RPMI7951 (cell line): ENCODE results near the gene ATP23. TPM values are rescaled to one million over a fixed set of nuclear protein-coding genes. Genes with fewer than 3 reads are reported as not detected.

Source experiments
- DNase-seq: peaks from one replicate; pipeline ENCODE4 v3.0.0-alpha.2; 2012; ENCODE audit warnings: low read depth
- total RNA-seq: library from RNA; depleted of rRNA; stranded (reverse); fragments of >200 nt; shearing (Covaris generic); gene quantifications from 2 replicates; pipeline ENCODE4 v1.2.3, GENCODE V29; 2014

Gene ATP23
- total RNA-seq, 1 experiment from 2014 or later: 24.0 TPM

DNA sequence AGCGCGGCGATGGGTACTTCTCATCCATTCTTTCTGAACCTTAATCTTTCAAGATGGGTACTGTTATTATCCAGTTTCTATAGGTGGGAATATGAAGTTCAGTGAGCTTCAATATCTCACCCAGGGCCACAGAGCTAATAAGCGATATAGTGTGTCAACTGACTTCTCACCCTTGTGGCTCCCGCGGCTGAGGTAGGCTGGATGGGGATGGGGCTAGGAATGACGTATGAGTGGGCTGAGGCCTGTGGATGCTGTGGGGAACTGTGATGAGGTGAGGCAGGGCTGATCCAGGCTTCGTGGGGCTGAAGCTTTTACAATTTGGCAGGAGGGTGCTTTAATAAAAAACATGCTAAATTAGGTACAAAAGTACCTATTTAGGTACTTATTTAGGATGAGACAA lies 32.9 kb upstream of the ATP23 start:
- no peak for DNase-seq

DNA sequence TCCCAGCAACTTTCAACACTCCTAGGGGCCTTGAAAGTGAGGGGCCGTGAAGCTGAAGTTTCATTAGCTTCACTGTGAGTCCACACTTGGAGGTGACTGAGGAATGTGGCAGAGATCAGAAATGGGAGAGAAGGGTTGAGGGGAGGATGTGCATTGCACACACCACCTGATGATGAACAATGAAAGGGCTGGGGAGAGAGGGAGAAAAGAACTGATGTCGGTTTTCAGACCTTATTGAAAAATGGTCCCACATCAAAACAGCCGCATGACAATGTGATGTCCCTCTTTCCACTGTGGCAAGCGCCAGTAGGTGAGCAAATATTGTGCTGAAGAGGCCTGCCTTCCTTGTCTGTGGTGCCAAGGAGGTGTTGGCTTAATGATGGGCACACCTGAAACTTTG lies 32.3 kb upstream of the ATP23 start:
- no peak for DNase-seq

DNA sequence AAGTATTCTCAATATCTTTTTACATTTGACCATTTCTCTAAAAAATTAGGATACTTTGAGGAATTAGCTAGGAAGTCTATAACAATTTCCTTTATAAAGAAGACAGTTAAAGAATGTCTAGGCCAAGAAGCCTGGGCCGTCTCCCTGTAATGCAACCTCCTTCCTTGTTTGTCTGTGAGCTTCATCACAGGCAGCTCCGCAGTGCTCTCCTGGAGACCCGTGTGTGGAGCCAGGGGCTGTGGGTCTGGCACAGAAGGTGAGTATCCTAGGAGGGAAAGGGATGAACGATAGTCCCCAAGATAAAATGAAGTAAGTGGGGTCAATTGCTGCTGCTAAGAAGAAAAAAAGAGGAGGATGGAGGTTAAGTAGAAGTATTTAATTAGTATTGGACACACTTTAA lies 31.8 kb upstream of the ATP23 start:
- no peak for DNase-seq

DNA sequence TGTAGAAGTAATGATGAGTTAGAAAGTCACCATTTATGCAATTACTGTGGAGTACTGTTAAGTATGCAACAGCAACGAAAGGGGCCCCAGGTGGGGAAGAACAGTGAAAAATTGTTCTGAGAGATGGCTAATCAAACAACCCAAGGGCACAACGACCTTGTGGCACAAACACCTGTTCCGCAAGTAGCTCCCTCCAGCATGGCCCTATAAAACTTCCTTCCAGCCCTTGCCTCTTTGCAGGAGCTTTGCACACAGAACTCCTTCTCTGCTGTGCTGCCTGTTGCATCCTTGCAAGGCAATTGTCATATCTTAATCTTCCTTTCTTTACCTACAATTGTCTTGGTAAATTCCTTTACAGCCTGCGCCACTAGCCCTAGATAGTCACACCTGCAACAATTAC lies 23.2 kb upstream of the ATP23 start:
- no peak for DNase-seq

DNA sequence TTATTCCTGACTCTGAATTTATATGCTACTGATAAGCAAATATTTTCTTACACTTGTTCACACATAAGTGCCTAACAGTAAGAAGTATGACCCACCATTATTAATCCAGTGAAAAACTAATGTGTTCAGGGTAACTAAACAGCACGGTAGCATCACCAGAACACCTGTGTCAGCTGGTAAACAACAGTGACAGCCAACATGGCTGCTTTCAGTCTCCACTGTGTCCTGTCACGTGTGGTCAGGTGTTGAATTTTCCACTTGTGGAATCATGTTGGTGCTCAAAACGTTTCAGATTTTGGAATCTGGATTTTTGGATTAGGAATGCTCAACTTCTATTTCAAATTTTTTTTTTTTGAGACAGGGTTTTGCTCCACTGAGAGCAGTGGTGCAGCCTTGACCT lies 14.3 kb upstream of the ATP23 start:
- DNase-seq: no peak

DNA sequence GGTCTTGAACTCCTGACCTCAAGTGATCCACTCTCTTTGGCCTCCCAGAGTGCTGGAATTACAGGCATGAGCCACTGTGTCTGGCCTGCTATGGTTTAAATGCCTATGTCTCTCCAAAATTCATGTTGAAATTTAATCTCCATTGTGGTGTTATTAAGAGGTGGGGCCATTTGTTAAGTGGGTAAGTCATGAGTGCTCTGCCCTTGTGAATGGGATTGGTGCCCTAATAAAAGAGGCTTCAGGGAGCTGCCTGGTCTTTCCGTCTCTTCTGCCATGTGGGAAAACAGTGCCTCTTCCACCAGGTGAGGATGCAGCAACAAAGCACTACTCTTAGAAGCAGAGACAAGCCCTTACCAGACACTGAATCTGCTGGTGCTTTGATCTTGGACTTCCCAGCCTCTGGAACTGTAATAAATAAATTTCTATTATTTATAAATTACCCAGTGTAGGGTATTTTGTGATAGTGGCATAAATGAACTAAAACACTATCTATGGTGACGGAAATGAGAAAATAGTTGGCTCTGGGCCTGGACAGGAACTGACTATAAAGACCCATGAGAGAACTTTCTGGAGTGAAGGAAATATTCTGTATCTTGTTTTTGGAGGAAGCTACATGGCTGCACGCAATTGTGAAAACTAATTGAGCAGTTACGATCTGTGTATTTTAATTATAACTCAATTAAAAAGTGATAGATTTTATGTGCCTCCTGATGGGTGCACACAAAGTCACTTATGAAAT lies 12.1 kb upstream of the ATP23 start:
- no peak for DNase-seq

DNA sequence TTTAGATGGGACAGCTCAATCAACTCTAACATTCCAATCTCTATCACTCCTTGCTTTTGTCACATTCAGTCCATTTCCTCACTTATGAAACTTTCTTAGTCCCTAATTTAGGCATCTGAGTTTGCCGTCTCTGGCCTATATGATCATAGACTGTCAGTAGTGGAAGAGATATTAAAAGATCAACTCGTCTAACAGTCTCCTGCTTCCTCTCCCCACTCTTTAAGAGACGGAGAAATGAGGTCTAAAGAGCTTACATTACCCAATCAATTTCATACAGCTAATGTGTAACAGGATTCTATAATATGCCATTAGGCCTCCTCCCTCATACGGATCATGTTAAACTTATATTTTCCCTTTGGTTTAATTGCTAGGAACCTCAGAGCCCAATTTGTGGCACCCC lies 6.5 kb upstream of the ATP23 start:
- no peak for DNase-seq

DNA sequence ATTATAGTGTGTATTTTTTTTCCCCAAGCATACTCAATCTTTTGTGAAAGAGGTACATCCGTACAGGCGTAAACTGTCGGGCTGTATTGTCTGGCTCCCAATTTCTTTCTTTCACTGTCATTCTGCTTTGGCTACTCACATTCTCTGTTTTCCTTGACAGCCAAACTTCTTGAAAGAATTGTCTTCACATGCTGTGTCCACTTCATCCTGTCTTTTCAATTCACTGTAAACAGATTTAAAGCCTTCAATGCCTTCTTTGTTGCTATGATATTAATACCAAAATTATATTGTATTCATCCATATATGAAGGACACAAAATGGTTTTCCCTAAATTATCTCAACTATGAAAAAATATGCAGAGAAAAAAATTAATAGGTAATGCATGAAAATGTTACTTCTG lies 6.0 kb upstream of the ATP23 start:
- no peak for DNase-seq

DNA sequence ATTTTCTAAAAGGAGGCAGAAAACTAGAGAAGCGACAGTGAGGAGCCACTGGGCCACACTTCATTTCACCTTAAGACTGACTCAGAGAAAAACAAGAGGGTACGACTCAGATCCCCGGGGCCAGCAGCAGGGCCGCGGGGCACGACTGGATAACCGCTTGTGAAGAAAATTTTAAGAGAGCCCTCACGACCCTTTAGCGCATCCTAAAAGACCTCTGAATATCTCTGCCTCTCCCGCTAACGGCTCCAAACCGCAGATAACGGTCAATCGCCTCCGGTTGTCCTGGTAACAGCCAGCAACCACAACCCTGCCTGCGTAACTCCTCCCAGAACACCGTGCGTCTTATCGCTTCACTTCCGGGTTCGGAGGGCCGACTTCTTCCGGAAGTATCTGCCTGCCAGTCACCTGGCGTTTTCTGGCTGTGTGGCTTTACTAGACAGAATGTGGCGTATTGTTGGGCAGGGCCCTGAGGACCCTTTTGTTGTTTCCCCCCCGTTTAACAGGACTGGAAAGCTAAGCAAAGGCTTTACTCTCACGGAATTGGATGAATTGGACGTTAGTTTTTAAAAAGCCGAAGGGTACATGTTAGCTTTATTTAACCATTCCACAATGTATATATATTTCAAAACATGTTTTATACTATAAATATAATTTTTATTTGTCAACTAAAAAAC lies 5.4 kb upstream of the ATP23 start:
- peak; percentile 94 for DNase-seq

DNA sequence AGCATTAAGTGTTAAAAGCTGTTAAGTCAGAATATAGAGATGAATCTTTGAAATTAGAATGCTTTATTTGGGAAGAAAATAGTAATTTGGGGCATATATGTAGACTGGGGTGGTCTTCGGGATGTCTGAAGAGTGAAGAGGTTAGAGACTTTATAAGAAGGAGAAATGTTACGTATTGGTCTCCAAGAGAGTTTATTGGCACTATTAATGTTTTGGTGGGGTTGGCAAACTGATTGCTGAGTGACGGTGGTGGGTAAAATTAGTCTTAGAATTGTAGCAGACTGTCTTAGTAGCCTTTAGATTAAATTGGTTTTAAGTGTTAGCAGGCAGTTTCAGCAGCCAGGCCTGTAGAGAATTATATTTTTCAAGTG lies 4.9 kb upstream of the ATP23 start:
- no peak for DNase-seq

DNA sequence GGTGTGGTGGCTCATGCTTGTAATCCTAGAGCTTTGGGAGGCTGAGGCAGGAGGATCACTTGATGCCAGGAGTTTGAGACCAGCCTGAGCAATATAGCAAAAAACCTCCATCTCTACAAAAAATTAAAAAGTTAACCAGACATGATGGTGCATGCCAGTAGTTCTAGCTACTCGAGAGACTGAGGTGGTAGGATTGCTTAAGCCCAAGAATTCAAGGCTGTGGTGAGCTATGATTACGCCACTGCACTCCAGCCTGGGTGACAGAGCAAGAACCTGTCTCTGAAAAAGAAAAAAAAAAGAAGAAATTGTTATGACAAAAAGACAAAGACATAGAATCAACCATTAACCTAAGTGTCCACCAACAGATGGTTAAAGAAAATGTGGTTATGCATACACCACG lies 2.1 kb upstream of the ATP23 start:
- DNase-seq: no peak

DNA sequence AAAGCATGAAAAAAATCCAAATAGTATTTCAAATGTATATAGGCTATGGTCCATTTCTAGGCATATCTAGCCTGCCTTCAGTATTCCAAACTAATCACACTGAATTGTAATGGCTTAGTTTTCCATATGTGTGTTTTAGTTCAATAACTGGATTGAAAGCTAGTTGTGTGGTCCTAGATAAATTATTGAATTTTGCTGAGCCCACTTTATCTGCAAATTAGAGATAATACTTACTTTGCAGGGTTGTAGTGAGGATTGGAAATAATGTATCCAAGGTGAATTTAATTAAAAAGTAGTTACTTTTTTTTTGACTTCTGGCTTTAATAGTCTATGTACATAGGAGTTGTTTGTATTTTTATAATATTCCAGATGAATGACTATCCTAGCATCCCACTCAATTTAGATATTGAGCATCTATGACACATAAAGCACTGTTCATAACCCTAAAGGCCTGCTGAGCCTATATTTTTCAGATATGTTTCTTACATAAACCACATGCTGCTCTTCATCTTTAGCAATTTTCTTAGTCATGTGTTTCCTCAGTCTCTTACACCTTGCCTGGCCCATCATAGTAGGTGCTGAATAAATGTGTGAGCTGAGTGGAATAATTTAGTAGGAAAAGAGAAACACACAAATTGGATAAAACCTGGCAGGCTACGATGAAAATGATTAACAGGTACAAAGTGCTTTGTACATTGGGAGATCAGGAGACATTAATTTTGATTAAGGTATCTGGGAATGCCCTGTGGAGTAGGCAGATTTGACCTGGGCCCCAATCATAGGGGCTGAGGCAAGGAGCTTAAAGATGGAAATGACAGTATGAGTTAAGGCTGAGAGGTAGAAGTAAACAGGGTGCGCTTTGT lies 1.1 kb upstream of the ATP23 start:
- DNase-seq: no peak

DNA sequence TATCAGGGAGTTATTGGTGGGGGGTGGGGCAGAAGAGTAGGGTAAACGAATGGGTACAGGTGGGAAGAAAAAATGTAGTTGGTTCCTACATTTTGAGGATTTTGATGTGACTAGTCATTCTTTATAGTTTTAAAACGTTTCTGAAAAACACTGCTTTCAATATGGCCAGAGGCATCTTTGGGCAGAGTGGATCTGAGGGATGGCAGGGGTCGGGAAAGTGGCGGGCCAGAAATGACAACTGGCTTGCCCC lies 527 bp upstream of the ATP23 start:
- no peak for DNase-seq

DNA sequence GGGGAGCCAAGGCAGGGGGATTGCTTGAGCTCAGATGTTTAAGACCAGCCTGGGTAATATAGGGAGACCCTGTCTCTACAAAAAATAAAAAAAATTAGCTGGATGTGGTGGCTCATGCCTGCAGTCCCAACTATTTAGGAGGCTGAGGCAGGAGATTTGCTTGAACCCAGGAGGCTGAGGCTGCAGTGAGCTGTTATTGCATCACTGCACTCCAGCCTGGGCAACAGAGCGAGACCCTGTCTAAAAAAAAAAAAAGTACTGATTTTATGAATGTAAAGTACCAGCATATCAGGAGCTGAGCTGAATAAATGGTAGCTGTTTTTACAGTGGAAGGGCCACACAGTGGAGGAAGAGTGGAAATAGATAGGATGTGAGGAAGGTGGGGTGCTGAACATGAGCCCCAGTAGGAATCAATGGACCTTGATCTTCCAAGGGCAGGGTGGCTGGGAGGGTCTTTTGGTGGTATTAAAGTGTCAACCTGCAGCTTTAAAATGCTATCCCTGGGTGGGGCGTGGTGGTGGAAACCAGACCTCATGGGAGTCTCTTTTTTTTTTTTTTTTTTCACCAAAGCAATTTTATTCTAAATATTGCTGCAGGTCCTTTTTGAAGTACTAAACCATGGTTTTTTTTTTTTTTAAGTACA lies 2.2 kb downstream of the ATP23 start:
- no peak for DNase-seq

DNA sequence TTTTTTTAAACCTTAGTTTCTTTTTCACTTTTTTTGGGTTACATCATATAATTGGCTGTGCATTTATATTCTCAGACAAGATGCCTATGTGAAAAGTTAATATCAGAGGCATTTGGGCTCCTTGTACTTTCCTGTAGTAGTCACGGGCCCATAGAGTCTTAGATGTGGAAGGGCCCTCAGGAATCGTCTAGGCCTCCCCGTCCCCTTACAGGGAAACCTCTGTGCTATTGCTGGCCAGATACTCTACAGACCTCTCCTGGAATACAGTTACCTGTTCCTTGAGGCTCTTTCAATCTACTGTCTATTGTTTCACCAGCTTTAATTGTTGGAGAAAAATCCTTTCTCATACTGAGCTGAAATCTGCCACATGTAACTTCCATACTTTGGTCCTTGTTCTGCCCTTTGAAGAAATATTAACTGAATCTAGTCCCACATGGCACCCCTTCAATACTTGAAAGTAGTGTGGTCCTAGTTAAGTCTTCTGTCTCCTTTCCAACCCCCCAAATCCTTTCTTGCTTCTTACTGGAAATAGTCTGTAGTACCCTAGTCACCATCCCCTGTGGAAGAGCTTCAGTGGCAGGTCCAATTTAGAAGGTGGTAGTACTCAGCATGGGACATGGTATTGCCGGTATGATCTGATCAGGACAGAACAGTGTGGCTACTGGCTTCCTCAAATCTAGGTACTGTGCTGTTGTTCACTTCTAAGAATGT lies 3.1 kb downstream of the ATP23 start:
- no peak for DNase-seq

DNA sequence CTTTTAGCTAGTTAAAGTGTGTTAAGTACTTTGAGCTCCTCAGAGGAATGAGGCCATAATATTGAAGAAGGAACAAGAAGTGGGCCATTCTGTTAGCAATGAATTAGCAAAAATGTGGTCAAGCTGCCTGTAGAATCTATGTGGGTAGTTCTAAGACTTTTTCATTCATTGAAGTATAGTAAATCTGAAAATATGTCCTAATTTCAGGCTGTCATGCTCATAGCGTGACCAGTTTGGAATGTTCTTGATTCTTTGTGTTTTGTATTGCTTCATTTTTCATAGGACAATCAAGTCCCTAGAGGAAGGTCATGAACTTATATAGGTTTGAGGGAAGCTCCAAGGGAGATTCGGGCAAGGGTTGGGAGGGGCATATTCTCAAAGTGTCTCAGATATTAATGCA lies 11.4 kb downstream of the ATP23 start:
- no peak for DNase-seq

DNA sequence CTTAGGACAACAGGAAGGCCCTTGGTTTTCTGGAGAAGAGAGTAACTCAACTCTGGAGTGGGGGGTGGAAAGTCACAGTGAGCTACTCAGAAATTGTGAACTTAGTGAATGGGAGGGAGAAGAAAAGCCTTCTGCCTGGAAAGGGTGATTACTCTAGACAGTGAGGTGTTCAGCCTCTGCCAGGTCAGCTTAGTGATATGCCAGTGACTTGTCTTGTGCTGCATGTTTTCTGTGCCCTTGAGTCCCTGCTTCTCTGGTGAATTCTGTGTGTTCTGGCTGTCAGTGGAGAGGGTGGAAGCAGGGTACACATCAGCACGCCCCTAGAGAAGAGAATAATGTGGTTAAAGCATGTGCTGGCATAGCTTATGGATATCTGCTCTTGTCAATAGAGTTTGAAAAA lies 13.4 kb downstream of the ATP23 start:
- DNase-seq: no peak

DNA sequence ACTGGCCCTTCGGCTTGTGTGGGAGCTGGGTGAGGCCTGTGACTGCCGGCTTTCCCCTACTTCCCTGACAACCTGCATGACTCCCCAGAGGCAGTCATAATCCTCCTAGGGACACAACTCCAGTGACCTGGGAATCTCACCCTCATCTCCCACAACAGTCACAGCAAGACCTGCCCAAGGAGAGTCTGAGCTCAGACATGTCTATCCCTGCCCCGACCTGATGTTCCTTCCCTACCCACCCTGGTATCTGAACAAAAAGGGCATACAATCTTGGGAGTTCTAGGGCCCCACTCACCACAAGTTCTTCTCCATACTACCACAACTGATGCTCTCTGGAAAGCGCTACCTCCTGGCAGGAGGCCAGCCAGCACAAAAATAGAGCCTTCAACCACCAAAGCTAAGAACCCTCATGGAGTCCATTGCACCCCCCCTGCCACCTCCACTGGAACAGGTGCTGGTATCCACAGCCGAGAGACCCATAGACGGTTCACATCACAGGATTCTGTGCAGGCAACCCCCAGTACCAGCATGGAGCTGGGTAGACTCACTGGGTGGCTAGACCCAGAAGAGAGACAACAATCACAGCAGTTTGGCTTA lies 16.8 kb downstream of the ATP23 start:
- no peak for DNase-seq

DNA sequence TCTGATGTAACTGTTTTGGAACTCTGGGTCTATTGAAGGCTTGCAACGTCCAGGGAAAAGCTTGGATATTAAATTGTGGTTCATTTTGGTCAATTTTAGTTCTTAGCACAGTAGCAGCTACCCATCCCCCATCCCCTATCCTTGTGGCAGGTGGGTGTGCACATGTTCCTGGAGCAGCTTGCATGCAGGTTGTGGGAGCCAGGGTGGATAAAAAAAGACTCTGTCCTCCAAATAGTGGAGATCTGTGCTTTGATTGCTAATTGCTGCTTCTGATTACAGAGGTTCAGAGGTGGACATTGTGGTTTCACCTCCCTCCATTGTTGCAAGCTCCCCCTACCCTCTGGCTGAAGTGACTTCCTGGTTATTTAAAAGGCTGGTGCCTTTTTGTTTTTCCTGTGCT lies 23.1 kb downstream of the ATP23 start:
- no peak for DNase-seq

DNA sequence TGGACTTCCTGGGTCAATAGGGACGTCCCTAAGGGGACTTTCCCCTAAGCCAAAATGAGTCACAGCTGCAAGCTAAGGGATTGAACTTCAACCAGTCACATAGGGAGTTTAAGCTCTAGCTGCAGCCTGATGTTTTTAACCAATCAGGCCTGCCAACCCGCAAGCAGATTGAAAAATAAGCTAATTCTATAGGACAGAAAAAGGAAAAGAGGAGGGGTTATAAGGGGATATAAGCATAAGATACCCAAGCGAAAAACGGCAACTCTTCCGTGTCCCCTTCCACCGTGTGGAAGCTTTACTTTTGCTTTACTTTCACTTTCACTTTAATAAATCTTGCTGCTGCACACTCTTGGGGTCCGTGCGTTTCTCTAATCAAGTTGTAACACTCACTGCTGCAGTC lies 24.4 kb downstream of the ATP23 start:
- peak; percentile 53 for DNase-seq

DNA sequence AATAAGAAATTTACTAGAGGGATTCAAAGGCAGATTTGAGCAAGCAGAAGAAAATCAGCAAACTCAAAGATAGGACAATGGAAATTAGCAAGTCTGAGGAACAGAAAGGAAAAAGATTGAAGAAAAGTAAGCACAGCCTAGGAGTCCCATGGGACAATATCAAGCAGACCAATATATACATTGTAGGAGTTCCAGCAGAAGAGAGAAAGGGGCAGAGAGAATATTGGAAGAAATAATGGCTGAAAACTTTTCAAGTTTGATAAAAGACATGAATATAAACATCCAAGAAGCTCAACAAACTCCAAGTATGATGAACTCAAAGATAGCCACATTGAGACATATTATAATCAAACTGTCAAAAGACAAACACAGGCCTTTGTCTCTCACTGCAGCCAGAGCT lies 25.2 kb downstream of the ATP23 start:
- DNase-seq: no peak
